ENCODE data around the gene KRTAP9-2.
"Not testable (repeated sequence)": the region's sequence is repeated elsewhere in the genome, so short reads cannot be mapped to it uniquely, and the experiment has no call there.

The KRTAP9-2 gene, protein sequence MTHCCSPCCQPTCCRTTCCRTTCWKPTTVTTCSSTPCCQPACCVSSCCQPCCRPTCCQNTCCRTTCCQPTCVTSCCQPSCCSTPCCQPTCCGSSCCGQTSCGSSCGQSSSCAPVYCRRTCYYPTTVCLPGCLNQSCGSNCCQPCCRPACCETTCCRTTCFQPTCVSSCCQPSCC

DNA sequence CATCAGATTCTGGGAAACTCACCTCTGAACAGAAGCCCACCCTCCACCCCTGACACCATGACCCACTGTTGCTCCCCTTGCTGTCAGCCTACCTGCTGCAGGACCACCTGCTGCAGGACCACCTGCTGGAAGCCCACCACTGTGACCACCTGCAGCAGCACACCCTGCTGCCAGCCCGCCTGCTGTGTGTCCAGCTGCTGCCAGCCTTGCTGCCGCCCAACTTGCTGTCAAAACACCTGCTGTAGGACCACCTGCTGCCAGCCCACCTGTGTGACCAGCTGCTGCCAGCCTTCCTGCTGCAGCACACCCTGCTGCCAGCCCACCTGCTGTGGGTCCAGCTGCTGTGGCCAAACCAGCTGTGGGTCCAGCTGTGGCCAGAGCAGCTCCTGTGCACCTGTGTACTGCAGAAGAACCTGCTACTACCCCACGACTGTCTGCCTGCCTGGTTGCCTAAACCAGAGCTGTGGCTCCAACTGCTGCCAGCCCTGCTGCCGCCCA lies at the start of gene KRTAP9-2:
Gene KRTAP9-2, plus strand, starts transcription at position 51 of the 498 bp plus-strand sequence. Its CDS starts 7 bp downstream, at position 58.
- DNase-seq: not testable (repeated sequence)

DNA sequence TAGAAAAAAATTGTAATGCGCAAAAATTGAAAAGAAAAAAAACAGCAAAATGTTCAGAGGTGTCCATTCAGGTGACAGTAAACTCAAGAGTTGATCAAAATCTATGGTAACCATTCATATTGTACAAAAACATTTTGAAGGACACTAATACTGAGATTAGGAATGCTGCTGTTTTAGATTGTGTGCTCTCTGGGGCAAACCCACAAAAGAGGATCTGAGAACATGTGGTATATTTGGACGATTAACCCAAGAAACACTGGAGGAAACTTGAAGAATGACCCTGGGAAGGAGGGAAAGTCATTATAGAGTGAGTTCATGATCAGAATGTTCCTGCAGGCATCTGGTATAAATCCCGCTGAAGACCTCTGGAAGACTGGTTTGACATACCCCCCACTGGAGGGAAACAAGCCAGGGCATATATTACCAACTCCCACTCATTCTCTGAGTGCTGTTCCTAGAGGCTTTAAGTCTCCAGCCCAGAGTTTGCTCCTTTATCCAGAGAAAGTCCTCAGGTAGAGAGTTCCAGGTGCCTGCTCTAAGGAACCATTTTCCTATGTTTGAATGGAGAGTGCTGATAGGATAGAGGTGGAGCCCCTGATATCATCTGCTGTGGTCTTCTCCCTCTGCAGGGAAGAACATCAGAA lies 49.6 kb upstream of the KRTAP9-2 start:
- DNase-seq: no peak

DNA sequence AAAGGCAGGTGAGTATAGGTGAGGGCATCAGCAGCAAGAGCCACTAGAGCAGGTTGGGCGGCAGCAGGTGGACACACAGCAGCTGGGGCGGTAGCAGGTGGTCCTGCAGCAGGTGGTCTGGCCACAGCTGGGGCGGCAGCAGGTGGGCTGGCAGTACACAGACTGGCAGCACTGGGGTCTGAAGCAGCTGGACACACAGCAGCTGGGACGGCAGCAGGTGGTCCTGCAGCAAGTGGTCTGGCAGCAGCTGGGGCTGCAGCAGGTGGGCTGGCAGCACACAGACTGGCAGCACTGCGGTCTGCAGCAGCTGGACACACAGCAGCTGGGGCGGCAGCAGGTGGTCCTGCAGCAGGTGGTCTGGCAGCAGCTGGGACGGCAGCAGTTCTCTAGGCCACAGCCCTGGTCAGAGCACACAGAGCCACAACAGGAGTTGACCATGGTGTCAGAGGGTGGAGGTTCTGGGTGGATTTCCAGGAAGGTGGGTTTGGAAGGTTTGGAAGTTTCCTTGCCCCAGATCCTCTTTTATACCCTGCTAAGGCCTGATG lies 48.6 kb upstream of the KRTAP9-2 start, which contains the start of gene KRTAP4-2:
Gene KRTAP4-2, minus strand, starts transcription at position 495 of the 545 bp plus-strand sequence. Its CDS starts 57 bp downstream, at position 438.
- DNase-seq: no peak

DNA sequence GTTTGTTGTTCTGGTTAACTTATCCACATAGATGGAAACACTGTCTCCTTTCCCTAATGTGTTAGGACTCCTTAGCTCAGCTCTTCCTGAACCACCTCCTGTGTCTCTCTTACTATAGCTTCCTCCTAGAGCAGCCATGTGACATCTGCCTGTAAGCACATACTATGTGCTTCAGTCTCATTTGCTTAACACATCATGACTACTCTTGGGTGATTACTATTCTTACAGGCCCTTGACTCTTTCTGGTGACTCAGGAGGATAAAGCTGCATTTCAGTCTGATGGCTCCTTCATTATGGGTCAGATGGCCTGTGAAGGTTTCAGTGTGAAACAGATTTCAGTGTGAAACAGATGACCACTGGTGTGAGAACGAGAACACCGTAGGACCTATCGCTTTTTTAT lies 48.1 kb upstream of the KRTAP9-2 start:
- no peak for DNase-seq

DNA sequence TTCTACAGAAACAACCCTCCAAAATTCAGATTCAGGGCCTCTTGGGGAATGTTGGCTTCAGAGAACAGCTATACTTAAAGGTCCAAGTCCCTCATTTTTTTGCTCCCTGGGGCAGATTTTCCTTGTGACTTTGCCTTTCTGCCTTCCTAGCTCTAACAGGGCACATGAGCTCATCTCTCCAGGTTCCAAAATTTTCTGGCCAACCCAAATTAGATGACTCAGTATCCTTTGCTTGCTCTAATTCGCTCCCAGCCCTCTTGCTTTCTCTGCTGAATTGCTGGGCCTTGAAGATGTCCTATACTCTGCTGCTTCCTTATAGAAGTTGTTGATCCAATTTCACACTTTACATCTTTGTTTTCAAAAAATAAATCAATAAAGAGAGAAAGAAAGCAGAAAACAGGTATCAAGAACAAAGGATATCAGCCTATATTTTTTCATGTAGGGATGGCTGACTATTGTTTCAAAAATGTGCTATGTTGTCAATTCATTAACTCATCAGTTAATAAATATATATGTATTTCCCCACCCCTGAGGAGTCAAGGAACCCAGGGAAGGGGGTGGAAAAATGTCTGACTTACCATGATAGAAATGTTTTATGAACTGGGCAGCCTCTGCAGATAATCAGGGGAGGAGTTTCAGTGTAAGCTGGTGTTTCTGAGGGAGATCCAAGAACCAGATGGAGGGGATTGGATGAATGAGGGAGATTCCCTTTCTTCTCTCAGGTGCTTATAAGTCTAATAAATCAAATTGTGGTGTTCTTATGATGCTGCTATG lies 47.4 kb upstream of the KRTAP9-2 start:
- DNase-seq: no peak

DNA sequence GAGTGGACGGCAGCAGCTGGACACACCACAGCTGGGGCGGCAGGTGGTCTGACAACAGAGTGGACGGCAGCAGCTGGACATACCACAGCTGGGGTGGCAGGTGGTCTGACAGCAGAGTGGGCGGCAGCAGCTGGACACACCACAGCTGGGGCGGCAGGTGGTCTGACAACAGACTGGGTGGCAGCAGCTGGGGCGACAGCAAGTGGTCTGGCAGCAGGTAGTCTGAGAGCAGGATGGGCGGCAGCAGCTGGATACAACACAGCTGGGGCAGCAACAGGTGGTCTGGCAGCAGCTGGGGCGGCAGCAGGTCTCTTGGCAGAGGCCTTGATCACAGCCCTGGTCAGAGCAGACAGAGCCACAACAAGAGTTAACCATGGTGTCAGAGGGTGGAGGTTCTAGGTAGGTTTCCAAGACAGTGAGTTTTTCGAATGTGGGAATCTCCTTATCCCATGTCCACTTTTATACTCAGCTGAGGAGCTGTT lies 41.9 kb upstream of the KRTAP9-2 start, which contains the start of gene KRTAP4-1:
Gene KRTAP4-1, minus strand, starts transcription at position 432 of the 482 bp plus-strand sequence. Its CDS starts 57 bp downstream, at position 375.
- no peak for DNase-seq

DNA sequence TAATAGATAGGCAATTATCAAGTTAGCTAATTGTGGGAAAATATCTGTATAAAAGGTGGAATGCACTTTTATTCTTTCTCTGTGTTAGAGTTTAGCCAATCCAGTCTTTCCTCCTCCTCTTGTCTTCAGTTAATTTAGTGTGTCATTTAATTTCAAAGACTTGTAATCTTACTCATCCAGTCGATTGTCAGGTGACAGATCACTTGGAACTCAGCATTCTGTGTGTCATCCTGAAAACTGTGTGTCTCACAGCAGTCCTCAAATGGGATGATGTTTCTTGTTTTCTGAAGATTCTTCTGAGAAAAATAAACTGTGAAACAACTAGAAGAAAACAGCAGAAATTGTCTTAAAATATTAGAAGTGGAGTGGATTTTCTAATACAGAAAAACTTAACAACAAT lies 41.4 kb upstream of the KRTAP9-2 start:
- DNase-seq: no peak

DNA sequence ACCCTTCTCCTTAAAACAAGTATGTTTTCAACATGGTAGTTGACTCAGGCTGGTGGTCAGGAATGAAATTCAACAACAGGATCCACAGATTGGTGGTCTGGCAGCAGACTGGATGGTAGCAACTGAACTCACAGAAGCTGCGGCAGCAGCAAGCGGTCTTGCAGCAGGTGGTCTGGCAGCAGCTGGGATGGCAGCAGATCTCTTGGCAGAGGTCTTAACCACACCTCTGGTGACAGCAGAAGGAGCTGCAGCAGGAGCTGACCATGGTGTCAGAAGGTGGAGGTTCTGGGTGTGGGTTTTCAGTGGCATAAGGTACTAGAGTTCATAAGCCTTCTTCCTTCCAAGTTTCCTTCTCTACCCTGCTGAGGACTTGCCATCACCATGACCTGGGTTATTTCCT lies 39.6 kb upstream of the KRTAP9-2 start:
- no peak for DNase-seq

DNA sequence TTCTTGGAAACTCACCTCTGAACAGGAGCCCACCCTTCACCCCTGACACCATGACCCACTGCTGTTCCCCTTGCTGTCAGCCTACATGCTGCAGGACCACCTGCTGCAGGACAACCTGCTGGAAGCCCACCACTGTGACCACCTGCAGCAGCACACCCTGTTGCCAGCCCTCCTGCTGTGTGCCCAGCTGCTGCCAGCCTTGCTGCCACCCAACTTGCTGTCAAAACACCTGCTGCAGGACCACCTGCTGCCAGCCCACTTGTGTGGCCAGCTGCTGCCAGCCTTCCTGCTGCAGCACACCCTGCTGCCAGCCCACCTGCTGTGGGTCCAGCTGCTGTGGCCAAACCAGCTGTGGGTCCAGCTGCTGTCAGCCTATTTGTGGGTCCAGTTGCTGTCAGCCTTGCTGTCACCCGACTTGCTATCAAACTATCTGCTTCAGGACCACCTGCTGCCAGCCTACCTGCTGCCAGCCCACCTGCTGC lies 36.6 kb upstream of the KRTAP9-2 start, which contains the start of gene KRTAP9-1:
Gene KRTAP9-1, plus strand, starts transcription at position 51 of the 482 bp plus-strand sequence. Its CDS starts 0 bp downstream, at position 51.
- DNase-seq: not testable (repeated sequence)

DNA sequence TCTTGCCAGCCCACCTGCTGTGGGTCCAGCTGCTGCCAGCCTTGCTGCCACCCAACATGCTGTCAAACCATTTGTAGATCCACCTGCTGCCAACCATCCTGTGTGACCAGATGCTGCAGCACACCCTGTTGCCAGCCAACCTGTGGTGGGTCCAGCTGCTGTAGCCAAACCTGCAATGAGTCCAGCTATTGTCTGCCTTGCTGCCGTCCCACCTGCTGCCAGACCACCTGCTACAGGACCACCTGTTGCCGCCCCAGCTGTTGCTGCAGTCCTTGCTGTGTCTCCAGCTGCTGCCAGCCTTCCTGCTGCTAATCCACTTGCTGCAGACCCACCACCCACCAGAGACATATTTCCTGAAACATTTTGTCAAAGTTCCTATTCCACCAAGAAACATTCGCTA lies 36.1 kb upstream of the KRTAP9-2 start:
- no peak for DNase-seq

DNA sequence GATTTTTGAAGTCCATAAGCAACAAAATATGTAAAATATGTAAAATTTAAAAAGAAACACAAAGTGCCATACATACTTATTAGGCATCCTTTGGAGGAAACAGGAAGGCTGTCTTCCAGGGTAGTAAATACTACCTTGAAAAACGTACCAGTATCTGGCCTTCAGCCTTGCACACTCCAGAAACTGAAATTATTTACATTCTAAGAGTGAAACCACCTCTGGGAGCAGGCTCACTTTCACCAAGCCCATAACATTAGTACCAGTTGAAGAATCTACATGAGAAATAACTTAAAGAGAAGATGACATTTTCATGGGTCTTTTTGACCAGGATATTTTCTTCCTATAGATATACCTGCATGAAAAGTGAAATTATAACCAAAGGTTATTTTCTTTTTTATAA lies 30.4 kb upstream of the KRTAP9-2 start:
- no peak for DNase-seq

DNA sequence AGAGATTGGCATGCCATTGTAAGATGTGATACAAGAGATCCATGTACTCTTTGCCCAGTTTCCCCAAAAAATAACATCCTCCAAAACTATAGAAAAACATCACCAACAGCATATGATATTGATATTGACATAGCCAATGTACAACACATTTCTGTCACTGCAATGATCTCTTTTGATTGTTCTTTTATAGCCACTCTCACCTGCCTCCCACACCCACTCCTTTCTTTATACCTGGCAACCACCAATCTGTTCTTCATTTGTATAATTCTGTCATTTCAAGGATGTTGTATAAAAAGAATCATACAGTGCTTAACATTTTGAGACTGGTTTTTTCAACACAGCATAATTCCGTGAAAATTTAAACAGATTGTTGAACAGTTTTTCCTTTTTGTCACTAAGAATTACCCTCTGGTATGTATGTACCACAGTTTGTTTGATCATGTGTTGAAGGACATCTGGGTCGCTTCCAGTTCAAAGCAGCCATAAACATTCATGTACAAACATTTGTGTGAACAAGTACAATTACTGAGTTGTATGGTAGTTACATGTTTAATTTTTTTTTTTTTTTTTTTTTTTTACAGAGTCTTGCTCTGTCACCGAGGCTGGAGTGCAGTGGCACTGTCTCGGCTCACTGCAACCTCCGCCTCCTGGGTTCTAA lies 26.9 kb upstream of the KRTAP9-2 start:
- no peak for DNase-seq

DNA sequence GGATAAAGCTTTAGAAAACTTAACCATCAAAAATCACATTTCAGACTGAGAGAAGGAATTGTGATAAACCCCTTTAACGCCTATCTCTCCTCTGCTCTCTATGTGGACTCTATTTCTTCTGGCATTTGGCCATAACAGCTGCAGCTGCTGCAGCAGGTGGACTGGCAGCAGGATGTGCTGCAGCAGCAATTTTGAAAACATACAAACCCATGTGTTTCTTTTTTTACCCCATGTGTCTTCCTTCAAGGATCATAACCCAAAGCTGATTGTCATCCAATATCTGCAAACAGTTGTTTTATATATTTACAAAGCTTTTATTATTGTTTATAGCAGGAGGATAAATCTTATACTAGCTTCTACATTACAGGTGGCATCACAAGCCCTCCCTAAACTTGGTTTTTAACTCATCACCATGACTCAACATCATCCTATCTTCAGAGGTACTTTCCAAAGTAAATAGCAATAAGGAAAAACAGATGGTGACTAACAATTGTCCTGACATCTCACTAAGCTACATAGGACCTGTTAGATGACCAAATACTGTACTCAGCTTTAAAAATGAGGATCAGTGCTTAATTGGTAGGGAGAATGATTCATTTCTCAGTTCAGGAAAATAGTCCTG lies 14.5 kb upstream of the KRTAP9-2 start:
- DNase-seq: no peak

DNA sequence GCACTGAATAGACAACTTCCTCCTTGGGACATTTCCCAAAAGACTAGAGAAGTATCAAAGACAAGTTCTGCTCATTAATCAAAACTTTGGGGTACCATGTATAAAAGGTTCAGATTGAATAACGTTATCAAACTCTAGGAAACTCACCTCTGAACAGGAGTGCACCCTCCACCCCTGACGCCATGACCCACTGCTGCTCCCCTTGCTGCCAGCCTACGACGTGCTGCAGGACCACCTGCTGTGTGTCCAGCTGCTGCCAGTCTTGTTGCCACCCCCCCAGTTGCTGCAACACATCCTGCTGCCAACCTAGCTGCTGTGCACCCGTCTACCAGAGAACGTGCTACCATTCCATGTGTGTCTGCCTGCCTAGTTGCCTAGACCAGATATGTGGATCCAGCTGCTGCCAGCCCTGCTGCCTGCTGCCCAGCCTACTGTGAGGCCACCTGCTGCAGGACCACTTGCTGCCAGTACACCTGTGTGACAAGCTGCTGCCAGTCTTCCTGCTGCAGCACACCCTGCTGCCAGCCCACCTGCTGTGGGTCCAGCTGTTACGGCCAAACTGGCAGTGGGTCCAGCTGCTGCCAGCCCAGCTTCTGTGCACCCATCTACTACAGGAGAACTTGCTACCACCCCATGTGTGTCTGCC lies 13.8 kb upstream of the KRTAP9-2 start:
- DNase-seq: no peak

DNA sequence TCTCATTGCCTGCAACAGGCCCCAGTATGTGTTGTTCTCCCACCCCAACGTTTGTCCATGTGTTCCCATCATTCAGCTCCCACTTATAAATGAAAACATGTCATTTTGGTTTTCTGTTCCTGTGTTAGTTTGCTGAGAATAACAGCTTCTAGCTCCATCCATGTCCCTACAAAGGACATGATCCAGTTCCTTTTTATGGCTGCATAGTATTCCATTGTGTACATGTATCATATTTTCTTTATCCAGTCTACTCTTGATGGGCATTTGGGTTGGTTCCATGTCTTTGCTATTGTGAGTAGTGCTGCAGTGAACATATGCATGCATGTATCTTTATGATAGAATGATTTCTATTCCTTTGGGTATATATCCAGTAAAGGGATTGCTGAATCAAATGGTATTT lies 10.8 kb upstream of the KRTAP9-2 start:
- DNase-seq: no peak

DNA sequence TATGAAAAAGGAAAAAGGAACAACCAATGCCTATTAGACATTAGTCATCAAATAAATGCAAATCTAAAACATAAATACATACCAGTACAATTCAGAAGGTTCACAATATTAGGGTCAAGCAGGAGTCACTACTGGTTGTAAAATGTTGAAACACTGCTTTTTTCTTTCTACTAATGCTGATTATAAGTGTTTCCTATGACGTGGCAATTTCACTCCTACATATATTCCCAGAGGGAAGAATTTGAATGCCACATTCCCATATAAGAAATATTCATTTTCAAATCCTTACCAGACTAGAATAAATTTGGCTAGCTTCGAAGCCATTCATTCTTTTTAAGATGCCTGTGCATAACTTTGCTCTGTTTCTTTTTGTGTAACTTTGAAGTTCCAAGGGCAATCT lies 2.6 kb upstream of the KRTAP9-2 start:
- no peak for DNase-seq

DNA sequence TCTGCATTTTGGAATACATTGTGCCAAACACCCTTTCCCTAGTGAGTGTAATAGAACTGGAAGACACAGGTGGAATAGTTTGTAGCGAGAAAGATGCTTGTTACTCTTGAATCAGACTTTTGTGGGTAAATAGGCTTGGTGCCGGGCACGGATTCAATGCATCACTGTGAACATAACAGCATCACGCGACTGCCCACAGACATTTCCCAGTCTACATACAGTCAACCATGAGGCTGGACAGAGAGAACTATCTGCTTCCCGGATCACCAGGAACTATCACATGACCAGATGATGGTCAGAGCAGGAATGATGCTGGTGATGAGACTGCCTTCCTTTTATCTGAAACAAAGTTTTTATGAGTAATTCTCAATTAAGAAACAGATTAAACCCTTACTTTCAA lies 397 bp upstream of the KRTAP9-2 start:
- no peak for DNase-seq

DNA sequence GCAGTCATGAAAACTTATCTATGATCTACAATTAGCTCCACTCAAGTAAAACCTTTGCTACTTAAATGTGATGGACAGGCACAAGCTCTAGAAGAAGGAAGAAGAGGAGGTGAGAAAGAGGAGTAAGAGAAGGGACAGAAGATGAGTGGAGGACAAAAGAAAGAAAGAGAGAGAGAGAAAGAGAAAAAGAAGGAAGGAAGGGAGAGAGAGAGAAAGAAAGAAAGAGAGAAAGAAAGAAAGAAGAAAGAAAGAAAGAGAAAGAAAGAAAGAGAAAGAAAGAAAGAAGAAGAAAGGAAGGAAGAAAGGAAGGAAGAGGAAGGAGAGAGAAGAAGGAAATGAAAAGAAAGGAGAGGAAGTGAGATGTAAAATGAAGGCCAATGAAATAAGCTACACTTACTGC lies 3.6 kb downstream of the KRTAP9-2 start:
- DNase-seq: no peak

DNA sequence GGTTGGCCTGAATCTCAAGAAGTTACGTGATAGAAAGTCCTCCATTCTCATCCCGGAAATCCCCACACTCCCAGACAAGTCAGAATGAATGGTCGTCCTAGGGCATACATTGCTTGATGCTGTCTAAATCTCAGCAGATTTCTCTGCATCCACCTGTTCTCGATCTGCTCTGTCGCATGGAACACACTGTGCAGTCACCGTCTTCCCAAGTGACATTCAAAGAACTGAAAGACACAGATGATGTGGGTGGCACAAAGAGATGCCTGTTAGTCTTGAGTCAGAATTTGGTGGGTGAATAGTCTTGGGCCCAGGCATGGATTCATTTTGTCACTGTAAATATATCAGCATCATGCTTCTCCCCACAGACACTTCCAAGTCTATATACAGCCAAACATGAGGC lies 5.3 kb downstream of the KRTAP9-2 start:
- no peak for DNase-seq

DNA sequence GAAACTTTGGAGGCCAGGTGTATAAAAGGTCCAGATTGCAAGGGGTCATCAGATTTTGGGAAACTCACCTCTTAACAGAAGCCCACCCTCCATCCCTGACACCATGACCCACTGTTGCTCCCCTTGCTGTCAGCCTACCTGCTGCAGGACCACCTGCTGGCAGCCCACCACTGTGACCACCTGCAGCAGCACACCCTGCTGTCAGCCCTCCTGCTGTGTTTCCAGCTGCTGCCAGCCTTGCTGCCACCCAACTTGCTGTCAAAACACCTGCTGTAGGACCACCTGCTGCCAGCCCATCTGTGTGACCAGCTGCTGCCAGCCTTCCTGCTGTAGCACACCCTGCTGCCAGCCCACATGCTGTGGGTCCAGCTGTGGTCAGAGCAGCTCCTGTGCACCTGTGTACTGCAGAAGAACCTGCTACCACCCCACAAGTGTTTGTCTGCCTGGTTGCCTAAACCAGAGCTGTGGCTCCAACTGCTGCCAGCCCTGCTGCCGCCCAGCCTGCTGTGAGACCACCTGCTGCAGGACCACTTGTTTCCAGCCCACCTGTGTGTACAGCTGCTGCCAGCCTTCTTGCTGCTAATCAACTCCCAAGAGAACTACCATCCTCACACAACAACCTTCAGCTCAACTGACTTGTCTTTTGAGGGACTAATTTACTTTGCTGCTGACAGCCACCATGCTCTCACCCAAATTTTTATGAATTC lies 6.1 kb downstream of the KRTAP9-2 start, which contains the start of gene KRTAP9-3:
Gene KRTAP9-3, plus strand, starts transcription at position 51 of the 707 bp plus-strand sequence. Its CDS starts 53 bp downstream, at position 104.
- DNase-seq: not testable (repeated sequence)

Measured in CD4-positive, alpha-beta T cell treated with Interferon alpha-2 for 1 hour (primary cell).